ENCODE data around the gene RAB25. TPM values are rescaled to one million over a fixed set of nuclear protein-coding genes. Genes with fewer than 3 reads are reported as not detected.

The RAB25 gene
- polyA plus RNA-seq, 3 donors: 48.2 to 62.7 (median 54.4) TPM

DNA sequence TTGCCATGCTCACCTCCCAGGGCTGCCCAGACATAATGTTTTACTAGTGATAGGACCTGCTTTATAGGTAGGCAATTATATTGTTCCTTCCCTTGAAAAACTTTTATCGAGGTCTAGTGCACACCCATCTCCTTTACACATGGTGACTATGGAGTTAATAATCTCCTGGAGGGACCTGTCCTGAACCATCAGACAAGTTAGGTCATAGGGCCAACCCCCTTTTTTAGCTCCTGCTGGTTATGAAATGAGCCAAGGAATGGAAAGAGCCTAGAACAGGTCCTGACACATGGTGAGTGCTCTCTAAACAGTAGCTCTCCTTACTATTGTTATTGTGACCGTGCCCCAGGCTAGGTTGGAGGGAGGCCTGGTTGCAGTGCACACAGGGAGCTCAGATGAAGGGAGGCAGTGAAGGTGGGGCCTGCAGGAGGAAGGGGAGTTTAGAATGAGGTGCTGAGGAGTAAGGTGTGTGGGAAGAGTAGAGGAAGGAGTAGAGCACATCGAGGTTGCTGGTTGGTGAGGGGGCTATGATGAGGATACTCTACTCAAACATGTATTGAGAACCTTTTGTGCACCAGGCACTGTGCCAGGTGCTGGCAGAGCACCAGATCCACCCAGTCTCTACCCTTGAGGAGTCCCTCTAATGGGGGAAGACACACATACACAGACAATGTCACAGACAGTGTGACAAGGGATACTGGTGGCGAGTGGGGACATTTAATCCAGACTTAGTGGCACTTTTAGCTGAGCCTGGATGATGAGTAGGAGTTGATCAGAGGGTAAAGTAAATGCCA, 39.4 kb downstream of the RAB25 start:
- no peak for DNase-seq (ENCODE audit: low read depth in 3 of 3, low spot score in 2 of 3)

DNA sequence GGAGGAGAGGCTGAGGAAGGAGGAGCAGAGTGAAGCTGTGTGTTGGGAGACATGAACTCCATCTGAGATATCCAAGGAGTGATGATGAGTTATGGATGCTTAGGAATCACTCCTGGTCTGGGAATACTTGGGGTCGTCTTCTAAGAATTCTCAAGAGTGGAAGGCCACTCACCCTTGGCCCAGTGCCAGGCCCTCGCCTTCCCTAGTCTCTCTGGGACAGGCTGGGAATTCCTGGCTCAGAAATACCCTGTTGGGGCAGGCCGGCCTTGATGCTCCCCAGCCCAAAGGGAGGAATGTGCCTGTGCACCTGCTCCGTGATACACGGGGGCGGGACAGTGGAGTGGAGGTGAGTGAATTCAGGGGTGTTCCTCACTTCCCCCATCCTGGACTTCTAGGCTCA, 40.9 kb downstream of the RAB25 start:
- no peak for DNase-seq (ENCODE audit: low read depth in 3 of 3, low spot score in 2 of 3)

DNA sequence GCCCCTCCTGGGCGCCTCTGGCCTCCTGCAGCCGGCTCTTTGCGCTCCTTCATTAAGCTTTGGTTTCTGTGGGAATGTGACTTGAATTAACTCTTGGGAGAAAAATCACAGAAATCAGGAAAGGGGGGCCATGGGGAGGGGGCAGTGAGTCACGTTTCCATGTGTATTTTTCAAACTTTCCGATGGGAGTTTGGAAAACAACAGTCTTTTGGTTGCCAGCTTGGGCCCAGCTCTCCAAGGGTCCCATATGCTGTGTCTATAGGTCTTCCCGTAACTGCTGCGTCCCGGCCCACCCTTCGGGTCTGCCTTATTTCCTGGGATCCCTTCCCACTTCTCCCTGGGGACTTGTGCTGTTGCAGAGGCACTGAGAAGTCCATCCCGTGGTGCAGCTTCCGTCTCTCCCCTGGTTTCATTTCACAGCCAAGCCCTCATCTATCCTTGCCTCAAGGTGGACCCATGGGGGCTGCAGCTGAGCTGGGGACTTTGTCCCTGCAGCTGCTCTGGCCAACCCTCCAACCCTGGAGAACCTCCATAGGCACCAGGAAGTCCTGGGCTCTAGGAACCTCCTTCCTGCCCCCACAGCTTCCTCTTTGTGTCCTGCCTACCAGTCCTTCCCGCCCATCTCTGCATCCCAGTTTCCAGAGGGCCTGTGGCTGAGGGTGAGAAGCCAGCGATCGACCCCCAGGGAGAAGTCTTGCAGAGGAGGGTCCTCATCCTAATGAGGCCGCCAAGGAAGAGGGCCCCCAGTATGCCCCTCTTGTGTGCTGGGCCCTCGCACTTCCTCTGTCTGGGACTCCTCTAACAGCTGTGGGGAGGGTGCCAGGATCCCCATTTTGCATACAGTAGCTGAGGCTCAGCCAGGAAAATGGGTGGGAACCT, 41.9 kb downstream of the RAB25 start:
- DNase-seq (ENCODE audit: low read depth in 3 of 3, low spot score in 2 of 3): no peak

DNA sequence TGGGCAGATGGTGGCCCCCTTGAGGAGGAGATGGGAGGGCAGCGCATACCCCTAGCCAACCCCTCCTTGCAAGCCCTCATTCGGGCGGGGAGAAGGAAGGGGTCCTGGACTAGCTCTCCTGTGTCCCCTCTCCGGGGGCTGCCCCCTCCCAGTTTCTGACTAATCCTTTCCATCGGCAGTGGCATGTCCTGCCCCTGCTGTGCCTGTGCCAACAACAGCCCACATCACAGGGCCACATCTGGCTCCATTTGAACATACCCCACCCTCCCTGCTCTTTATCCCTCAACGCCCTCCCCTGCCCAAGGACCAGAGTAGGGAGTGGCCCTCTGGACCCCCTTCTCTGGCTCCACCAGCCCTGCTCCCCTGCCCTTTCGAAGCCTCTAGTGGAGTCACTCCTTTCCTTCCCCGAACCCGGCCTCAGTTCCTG, 42.6 kb downstream of the RAB25 start:
- DNase-seq (ENCODE audit: low read depth in 3 of 3, low spot score in 2 of 3): no peak

DNA sequence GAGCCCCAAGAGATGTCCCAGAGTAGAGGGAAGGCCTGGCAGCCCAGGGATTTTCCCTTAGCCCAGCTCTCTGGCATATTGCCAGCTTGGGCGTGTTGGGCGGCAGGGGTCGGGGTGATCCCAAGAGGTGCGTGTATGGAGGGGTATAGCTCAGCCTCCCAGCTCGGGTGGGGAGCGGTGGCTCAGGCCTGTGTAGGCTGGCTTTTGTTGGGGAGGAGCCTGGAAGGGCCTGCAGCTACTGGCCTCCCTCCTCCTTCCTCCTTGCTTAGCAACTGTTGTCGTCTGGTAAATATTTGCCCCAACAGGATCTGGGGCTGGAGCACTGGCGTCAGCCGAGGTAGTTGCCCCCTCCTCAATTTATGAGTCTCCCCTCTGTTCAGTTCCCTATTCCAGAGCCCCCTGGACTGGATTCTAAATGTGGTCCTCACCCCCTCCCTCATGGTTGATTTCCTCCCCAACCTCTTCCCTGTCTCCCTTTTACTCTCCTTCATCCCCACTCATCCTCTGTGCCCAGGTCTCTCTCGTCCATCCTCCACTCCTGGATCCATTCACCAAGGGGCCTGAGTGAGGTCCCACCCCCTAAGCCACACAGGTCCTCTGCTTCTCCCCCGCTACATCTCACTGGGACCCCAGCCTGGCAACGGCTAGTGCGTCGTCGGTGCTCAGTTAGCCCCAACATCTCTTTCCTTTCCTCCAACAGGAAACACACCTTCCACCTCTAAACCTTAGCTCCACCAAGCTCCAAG, 43.3 kb downstream of the RAB25 start:
- DNase-seq (ENCODE audit: low read depth in 3 of 3, low spot score in 2 of 3): no peak

DNA sequence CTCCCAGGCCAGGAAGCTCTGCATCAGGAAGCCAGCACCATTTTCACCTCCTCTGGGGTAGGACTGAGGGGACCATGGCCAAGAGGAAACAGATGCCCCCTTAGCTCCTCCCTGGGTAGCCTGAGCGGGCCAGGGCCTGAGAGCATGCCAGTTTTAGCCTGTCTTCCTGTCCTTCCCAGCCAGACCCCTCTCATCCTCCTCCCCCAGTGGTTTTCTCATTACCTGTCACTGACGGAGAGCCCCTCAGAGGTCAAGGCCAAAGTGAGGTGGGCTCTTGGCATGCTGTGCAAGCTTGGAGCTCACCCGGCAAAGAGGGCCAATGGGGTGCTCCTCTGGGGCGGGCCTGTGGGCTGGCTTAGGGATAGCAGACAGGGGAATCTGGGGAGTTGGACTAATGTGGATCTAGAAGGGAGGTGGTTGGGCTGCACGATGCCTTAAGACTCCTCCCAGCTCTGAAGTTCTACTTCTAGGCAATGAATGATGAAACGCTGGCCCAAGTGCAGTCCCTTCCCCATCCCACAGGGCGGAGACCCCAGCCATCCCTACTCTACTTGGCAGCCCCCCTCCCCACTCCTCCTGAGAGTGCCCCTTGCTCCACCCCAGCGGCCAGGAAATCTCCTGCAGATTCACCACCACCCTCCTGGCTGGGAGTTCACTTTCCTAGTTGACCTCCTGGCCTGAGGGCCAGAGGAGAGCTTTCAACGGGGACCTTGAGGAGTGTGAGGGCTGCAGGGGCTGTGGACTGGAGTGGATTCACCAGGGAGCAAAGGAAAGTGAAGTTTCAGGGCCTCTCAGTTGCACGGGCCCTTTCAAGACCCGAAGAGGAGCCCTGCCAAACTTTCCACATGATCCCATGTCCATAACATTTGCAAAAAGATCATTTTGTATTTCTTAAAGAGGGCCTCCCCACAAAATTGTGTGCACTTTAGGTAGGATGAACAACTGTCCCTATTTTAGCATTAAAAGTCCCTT, 44.2 kb downstream of the RAB25 start:
- DNase-seq (ENCODE audit: low read depth in 3 of 3, low spot score in 2 of 3): no peak

DNA sequence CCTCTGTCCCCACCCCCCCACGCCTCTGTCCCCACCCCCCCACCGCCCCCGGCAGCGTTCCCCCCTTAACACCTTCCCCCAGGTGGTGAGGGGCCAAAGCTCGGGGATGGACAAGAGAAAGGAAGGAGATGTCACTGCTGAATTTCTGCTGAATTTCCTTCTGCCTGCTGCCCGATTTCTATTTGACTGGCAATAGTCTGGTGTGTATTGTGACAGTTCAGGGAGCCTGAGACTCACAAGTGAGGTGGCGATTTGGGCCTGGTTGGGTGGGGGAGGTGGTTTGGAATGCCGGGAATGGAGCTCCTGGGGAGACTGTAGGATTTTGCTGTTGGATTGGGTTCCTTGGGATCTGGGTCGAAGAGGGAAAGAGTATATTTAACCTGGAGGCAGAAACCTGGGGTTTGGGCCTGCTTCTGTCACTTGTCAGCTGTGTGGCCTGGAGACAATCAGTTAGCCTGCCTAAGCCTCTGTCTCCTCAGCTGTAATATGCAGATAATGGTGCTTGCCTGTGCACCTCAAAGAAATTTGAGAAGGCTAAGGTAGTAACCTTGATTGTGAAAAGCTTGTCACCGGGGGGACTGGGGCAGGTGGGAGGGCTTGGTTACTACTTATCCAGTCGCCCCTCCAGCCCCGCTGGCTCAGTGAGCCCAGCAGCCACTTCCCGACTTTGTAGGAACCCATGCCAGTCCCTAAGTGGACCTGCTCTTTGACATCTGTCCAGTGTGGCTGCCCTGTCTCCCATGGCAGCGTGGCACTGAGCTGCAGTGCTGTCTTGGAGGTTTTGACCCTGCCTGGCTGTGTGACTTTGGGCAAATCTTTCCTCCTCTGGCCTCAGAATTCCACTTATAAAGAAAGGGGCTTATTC, 45.9 kb downstream of the RAB25 start:
- no peak for DNase-seq (ENCODE audit: low read depth in 3 of 3, low spot score in 2 of 3)

DNA sequence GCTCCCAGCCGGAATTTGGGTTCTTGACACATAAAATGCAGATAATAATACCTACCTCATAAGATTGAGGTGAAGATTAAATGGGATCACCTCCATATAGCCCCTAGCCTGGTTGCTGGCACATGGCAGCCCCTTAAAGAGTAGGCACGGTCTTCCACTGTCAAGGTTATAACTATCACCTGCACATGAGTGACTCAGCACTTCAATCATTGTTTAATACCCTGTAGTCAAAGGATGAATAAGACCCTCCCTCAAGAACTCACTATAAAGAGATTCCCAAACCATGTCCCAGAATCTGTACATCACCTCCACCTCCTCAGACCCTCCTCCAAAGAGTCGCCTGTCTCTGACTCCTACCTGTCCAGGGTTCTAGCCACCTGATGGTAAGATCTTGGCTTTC, 47.1 kb downstream of the RAB25 start:
- DNase-seq (ENCODE audit: low read depth in 3 of 3, low spot score in 2 of 3): no peak

DNA sequence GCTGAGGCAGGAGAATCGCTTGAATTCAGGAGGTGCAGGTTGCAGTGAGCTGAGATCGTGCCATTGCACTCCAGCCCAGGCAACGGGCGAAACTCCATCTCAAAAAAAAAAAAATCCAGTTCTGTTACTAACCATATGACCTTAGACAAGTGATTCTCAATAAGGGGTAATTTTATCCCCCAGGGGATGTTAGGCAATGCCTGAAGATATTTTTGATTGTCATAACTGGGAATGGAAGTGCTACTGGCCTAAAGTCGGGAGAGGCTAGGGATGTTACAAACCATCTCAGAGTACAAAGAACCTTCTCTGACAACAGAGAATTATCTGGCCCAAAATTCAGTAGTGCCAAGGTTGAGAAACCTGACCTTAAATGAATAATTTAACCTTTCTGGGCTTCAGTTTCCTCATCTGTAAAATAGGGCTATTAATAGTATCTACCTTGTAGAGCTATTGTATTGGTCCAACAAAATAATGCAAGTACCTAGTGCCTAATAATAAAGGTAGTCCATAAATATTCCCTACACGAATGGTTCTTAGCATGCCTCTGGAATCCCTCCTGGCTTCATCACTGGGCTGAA, 47.8 kb downstream of the RAB25 start:
- no peak for DNase-seq (ENCODE audit: low read depth in 3 of 3, low spot score in 2 of 3)

DNA sequence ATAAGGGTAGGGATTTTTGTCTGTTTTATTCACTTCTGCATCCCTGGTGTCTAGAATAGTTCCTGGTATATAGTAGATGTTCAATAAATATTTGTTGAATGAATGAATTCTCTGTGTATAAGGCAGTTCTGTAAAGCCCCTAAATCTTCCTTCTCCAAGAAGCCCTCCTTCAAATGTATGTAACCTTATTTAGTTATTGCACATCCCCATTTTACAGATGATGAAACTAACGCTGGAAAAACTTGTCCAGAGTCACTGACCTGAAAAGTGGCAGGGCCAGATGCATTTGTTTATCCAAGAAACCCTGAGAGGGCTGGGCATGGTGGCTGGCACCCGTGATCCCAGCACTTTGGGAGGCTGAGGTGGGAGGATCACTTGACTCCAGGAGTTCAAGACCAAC, 49.3 kb downstream of the RAB25 start:
- no peak for DNase-seq (ENCODE audit: low read depth in 3 of 3, low spot score in 2 of 3)

DNA sequence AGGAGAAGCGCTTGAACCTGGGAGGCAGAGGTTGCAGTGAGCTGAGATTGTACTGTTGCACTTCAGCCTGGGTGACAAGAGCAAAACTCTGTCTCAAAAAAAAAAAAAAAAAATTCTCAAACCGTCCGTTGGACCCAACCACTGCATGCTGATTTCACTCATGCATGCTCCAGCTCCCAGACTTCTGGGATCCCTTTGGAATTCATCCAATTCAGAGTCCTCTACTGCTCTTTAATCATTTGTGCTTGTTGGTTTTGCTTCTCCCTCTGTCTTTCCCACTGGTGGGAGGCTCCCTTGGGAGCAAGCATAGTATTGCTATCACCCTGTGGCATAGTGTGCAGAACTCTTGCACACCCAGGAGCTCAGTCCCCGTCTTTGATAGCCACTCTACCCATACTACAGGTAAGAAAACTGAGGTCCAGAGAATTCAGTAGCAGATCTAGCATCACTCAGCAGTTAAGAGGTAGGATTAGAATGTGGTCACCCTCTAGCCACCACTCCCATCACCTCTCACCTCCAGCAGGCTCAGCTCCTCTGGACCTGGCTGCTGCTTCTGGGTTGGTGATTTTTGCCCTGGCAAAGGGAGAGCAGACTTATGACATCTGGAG, 50.5 kb downstream of the RAB25 start:
- DNase-seq (ENCODE audit: low read depth in 3 of 3, low spot score in 2 of 3): no peak

DNA sequence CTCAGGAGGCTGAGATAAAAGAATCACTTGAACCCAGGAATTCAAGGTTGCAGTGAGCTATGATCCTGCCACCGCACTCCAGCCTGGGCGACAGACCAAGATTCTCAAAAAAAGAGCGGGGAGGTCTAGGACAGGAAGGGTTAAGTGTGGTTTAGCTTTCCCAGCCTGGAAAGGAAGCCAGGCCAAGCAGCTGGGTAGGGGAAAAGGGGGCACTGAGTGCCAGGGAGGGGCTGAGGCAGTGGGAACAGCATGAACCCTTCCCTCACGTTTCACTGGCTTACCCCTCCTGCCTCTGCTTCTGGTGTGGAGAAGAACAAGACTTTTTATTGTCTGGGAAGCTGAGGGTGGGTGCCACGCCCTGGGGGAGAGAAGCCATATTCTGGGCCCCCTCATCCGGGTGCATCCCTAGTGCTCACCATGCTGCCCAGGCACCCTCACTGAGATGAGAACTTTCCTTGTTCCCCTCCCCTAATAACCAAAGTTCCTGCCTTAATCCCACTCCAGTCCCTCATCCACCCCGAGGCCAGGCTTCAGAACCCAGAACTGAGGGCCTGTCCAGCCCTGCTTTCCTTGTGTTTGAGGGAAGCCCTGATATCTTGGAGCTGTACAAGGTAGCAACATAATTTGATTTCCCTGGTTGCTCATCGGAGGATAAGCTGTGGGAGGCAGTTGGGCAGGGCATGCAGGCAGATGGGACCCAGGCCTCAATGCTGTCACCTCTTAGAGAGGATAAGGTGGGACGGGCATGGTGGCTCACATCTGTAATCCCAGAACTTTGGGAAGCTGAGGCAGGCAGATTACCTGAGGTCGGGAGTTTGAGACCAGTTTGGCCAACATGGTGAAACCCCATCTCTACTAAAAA, 51.5 kb downstream of the RAB25 start:
- DNase-seq (ENCODE audit: low read depth in 3 of 3, low spot score in 2 of 3): no peak

DNA sequence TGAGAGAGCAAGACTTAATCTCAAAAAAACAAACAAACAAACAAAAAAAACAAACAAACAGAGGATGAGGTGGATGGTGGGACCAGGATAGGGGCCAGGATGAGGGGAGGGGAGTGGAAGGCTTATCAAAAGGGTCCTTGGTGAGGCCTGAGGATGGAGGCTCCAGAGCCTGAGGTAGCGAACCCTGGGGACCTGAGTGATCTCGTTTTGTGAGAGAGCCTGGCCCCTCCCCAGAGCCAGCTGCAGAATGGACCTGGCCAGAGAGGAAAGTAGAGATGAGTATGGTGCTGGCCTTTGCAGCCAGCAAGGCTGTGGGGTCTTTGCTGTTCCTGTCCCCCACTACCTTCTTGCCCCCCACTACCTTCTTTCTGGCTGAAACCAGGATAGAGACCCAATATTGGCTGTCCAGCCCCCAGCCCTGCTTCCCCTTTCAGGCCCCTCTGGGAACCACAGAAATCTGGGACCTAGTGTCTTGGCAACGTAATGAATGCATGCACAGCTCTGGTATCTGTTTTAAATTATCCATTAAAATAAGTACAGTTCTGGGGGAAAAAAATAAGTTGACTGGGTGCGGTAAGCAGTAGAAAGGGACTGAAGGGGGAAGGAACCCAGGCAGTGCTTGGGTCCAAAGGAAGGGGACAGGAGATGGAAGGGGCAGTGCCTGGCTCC, 52.5 kb downstream of the RAB25 start:
- no peak for DNase-seq (ENCODE audit: low read depth in 3 of 3, low spot score in 2 of 3)

DNA sequence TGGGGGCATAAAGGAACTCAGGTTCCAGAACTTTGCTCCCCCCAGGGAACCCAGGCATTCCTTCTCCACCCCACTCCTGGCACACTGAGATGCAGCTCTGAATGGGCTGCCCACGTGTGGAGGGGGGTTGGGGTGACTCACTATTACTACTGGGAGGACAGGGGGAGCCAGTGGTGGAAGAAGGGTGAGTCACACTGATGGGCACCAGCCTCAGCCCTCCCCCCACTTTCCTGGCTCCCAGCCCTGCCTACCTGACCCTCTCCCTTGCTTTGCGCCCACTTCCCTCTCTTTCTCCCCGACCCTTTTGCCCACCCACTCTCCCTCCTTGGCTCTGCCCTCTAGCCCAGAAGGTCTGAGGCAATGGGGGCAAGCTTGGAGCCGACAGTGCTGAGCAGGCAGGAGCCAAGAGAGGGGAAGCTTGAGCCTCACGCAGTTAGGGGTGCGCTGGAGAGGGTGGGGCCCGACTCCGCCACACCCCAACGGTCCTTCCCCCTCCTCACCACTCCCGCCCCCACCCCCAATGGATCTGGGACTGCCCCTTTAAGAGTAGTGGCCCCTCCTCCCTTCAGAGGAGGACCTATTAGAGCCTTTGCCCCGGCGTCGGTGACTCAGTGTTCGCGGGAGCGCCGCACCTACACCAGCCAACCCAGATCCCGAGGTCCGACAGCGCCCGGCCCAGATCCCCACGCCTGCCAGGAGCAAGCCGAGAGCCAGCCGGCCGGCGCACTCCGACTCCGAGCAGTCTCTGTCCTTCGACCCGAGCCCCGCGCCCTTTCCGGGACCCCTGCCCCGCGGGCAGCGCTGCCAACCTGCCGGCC, 53.4 kb downstream of the RAB25 start, which contains the start of gene LMNA:
TSS of gene LMNA (plus strand) at position 611 of the 818 bp plus-strand sequence. CDS start 208 bp downstream, outside the sequence.
- DNase-seq (ENCODE audit: low read depth in 3 of 3, low spot score in 2 of 3): no peak

DNA sequence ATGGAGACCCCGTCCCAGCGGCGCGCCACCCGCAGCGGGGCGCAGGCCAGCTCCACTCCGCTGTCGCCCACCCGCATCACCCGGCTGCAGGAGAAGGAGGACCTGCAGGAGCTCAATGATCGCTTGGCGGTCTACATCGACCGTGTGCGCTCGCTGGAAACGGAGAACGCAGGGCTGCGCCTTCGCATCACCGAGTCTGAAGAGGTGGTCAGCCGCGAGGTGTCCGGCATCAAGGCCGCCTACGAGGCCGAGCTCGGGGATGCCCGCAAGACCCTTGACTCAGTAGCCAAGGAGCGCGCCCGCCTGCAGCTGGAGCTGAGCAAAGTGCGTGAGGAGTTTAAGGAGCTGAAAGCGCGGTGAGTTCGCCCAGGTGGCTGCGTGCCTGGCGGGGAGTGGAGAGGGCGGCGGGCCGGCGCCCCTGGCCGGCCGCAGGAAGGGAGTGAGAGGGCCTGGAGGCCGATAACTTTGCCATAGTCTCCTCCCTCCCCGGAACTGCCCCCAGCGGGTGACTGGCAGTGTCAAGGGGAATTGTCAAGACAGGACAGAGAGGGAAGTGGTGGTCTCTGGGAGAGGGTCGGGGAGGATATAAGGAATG, 54.1 kb downstream of the RAB25 start:
- DNase-seq (ENCODE audit: low read depth in 3 of 3, low spot score in 2 of 3): no peak
